Kidney glomerular epithelial cell (primary cell): Measurements from ENCODE around the gene KRTAP5-8.
"Not testable (repeated sequence)": the region's sequence is repeated elsewhere in the genome, so short reads cannot be mapped to it uniquely, and the experiment has no call there.

Source experiments
- DNase-seq: peaks from one replicate; lab custom pipeline; 2025; lab: John Stamatoyannopoulos, UW

KRTAP5-8 gene

GRCh38 chr11:71543866-71544265 is 6.0 kb downstream of the KRTAP5-8 start:
- DNase-seq = no peak

GRCh38 chr11:71544525-71545214 is 6.8 kb downstream of the KRTAP5-8 start:
- DNase-seq = no peak

- no peak for DNase-seq
These were observed 7.7 kb downstream of the KRTAP5-8 start for GRCh38 chr11:71545405-71545966.

- no peak for DNase-seq
These were observed 10.3 kb downstream of the KRTAP5-8 start, which contains the start of gene KRTAP5-9 for GRCh38 chr11:71548120-71548519. TSS of gene KRTAP5-9 (plus strand) at chr11:71548420. CDS start at chr11:71548658, 238 bp downstream.

GRCh38 chr11:71548716-71549151 is 10.9 kb downstream of the KRTAP5-8 start:
- DNase-seq = no peak

- no peak for DNase-seq
These were observed 13.9 kb downstream of the KRTAP5-8 start for GRCh38 chr11:71551711-71552110.

GRCh38 chr11:71554996-71555395 is 17.2 kb downstream of the KRTAP5-8 start:
- no peak for DNase-seq

- no peak for DNase-seq
These were observed 17.7 kb downstream of the KRTAP5-8 start for GRCh38 chr11:71555508-71555907.

- no peak for DNase-seq
These were observed 18.2 kb downstream of the KRTAP5-8 start for GRCh38 chr11:71556018-71556417.

GRCh38 chr11:71557257-71557656 is 19.4 kb downstream of the KRTAP5-8 start:
- DNase-seq = no peak

GRCh38 chr11:71558996-71559395 is 21.2 kb downstream of the KRTAP5-8 start:
- no peak for DNase-seq

GRCh38 chr11:71562120-71562519 is 24.3 kb downstream of the KRTAP5-8 start:
- DNase-seq = no peak

- DNase-seq = no peak
These were observed 25.6 kb downstream of the KRTAP5-8 start for GRCh38 chr11:71563406-71563805.

- no peak for DNase-seq
These were observed 26.6 kb downstream of the KRTAP5-8 start for GRCh38 chr11:71564430-71564829.

- DNase-seq = no peak
These were observed 27.4 kb downstream of the KRTAP5-8 start, which contains the start of gene KRTAP5-10 for GRCh38 chr11:71565263-71565662. TSS of gene KRTAP5-10 (plus strand) at chr11:71565563. CDS start at chr11:71565588, 25 bp downstream.

- DNase-seq = no peak
These were observed 28.3 kb downstream of the KRTAP5-8 start for GRCh38 chr11:71566081-71566620.

GRCh38 chr11:71566626-71567599 is 29.1 kb downstream of the KRTAP5-8 start:
- not testable (repeated sequence) for DNase-seq

- not testable (repeated sequence) for DNase-seq
These were observed 29.8 kb downstream of the KRTAP5-8 start for GRCh38 chr11:71567633-71568032.

- no peak for DNase-seq
These were observed 31.0 kb downstream of the KRTAP5-8 start for GRCh38 chr11:71568704-71569349.

- DNase-seq = not testable (repeated sequence)
These were observed 33.5 kb downstream of the KRTAP5-8 start for GRCh38 chr11:71571101-71571850.

- no peak for DNase-seq
These were observed 35.0 kb downstream of the KRTAP5-8 start for GRCh38 chr11:71572811-71573210.
